Measurements from ENCODE around the gene PLA2G15.

- TF ChIP-seq, protein P1, sequence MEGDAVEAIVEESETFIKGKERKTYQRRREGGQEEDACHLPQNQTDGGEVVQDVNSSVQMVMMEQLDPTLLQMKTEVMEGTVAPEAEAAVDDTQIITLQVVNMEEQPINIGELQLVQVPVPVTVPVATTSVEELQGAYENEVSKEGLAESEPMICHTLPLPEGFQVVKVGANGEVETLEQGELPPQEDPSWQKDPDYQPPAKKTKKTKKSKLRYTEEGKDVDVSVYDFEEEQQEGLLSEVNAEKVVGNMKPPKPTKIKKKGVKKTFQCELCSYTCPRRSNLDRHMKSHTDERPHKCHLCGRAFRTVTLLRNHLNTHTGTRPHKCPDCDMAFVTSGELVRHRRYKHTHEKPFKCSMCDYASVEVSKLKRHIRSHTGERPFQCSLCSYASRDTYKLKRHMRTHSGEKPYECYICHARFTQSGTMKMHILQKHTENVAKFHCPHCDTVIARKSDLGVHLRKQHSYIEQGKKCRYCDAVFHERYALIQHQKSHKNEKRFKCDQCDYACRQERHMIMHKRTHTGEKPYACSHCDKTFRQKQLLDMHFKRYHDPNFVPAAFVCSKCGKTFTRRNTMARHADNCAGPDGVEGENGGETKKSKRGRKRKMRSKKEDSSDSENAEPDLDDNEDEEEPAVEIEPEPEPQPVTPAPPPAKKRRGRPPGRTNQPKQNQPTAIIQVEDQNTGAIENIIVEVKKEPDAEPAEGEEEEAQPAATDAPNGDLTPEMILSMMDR (IDR thresholded peaks at IDR 0.05; ENCODE audit: poor library complexity) = no peak
- TF ChIP-seq EZH2phosphoT487 (IDR thresholded peaks at IDR 0.05; ENCODE audit: low read depth, severe bottlenecking, unreplicated experiment) (no peak), EZH2 (IDR thresholded peaks at IDR 0.05; ENCODE audit: borderline replicate concordance) (no peak)
Measured at GRCh38 chr16:68292425-68292824, 47.3 kb downstream of the PLA2G15 start.

Data from hepatocyte (in vitro differentiated cells).